Measurements from ENCODE around the gene VSIG2.

Gene VSIG2

GRCh38 chr11:124762624-124763155 is 10.6 kb upstream of the VSIG2 start:
- peak; percentile 23 for DNase-seq

GRCh38 chr11:124762105-124762623 is 10.1 kb upstream of the VSIG2 start, which contains the start of gene ESAM:
ESAM (minus strand) TSS chr11:124762290; CDS start chr11:124762154, 136 bp downstream.
- peak; percentile 82 for DNase-seq

- DNase-seq, result peak; percentile 21
Observed at GRCh38 chr11:124761301-124762104, 9.4 kb upstream of the VSIG2 start.

GRCh38 chr11:124760806-124761205 is 8.8 kb upstream of the VSIG2 start:
- no peak for DNase-seq

- no peak for DNase-seq
Observed at GRCh38 chr11:124760205-124760652, 8.2 kb upstream of the VSIG2 start.

- no peak for DNase-seq
Observed at GRCh38 chr11:124759266-124760204, 7.5 kb upstream of the VSIG2 start.

GRCh38 chr11:124758355-124759265 is 6.6 kb upstream of the VSIG2 start:
- DNase-seq, result peak; percentile 83

- DNase-seq, result no peak
Observed at GRCh38 chr11:124757320-124757719, 5.3 kb upstream of the VSIG2 start.

- no peak for DNase-seq
Observed at GRCh38 chr11:124756753-124757227, 4.7 kb upstream of the VSIG2 start.

GRCh38 chr11:124756033-124756752 is 4.1 kb upstream of the VSIG2 start:
- no peak for DNase-seq

GRCh38 chr11:124754710-124755109 is 2.7 kb upstream of the VSIG2 start:
- no peak for DNase-seq

GRCh38 chr11:124754309-124754708 is 2.3 kb upstream of the VSIG2 start:
- no peak for DNase-seq

GRCh38 chr11:124753624-124754023 is 1.6 kb upstream of the VSIG2 start:
- DNase-seq, result no peak

- DNase-seq, result no peak
Observed at GRCh38 chr11:124753205-124753604, 1.1 kb upstream of the VSIG2 start.

GRCh38 chr11:124752471-124753102 is 532 bp upstream of the VSIG2 start:
- no peak for DNase-seq

- DNase-seq, result no peak
Observed at GRCh38 chr11:124751391-124751740, 689 bp downstream of the VSIG2 start.

- no peak for DNase-seq
Observed at GRCh38 chr11:124749912-124750311, 2.1 kb downstream of the VSIG2 start.

GRCh38 chr11:124748481-124749343 is 3.3 kb downstream of the VSIG2 start:
- DNase-seq, result no peak

- no peak for DNase-seq
Observed at GRCh38 chr11:124748100-124748418, 4.0 kb downstream of the VSIG2 start.
